HG03039 (cell line): ENCODE measurements around the gene PLD6.
"Not testable (repeated sequence)": the region's sequence is repeated elsewhere in the genome, so short reads cannot be mapped to it uniquely, and the experiment has no call there.

ENCODE experiments used
- ATAC-seq: cut with Tn5 transposase; IDR thresholded peaks from one replicate; pipeline ENCODE4 v1.9.1; 2021; ENCODE audit warnings: mild to moderate bottlenecking, moderate library complexity; ENCODE audit not compliant: unreplicated experiment

The PLD6 gene

DNA sequence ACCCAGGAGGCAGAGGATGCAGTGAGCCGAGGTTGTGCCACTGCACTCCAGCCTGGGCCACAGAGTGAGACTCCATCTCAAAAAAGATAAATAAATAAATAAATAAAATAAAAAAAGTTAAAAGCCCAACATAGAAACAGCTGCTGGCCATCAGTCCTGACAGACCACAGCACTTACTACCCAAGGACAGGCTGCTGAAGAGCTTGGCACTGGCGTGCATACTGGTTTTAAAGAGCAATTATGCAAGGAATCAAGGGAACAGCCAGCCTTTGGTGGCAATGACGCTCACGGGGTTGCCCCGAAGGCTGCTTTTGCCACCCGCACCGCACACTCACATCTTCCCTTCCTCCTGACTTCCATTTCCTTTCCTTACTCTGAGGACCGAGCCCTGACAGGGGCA lies 4.2 kb downstream of the PLD6 start:
- ATAC-seq: no peak

DNA sequence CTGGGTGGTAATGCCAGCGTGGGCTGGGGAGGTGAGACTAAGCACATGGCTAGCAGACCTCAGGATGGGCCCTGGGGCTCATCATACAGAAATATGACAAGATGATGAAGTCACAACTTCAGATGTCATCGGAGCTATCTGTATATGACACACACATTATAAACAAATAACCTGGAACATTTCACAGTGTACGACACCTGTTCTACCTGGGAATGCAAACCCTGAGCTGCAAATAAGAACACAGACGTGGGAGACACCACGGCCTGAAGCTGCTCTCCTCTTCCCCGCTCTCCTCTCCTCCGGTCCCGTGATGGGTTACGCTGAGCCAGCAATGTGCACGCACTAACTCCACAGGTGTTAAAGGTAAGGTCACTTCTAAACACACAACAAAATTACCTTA lies 4.9 kb downstream of the PLD6 start:
- no peak for ATAC-seq

DNA sequence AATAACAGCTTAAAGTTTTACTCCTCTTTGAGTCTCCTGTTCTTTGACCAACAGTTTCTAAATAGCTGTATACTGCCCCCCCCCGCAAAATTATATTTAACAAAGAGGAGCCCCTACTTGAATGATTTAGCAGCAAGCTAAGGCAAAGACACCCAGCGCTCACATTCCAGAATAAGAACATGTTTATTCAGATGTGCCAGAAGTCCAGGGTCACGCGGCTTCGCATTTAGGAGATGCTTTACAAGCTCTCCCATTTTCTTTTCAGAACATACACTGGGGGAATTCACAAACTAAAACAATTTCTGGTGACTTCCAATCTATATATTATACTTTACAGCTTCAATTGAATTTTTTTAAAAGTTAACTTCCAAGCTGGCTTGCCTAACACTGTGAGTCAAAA lies 5.3 kb downstream of the PLD6 start:
- ATAC-seq: no peak

DNA sequence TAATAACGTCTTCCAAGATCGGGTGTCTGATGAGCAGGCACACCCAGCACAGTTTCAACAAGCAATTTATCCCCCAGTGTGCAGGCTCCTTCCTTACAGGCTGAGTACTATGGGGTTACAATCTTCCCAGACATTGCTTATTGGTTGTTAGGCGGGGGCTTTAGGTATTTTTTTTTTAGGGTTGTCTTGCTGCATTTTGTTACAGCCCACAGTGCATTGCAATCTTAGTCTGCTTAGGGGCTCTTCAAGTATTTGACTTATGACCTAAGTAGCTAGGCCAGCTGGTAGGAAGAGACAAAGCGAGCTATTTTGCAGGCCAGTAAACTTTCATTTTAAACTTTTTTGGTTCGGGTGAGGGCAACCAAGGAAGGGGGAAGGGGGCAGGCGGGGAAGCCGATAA lies 5.8 kb downstream of the PLD6 start:
- no peak for ATAC-seq

DNA sequence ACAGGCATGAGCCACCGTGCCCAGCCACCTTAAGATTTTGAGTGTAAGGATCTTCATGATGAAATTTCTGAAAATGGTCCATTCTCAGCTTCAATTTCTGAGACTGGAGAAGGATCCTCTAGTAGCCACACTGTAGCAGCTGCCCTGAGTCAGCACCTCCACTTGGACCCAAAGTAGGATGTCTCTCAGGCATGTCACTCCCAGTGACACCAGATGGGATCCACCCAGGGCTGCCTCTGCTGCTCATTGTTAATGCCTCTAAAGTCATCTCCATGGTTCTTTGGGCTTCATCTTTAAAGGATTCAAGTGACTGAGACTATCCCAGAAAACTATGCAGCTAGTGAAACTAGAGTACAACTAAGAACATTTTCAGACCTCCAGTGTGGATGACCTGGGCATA lies 7.9 kb downstream of the PLD6 start:
- no peak for ATAC-seq

DNA sequence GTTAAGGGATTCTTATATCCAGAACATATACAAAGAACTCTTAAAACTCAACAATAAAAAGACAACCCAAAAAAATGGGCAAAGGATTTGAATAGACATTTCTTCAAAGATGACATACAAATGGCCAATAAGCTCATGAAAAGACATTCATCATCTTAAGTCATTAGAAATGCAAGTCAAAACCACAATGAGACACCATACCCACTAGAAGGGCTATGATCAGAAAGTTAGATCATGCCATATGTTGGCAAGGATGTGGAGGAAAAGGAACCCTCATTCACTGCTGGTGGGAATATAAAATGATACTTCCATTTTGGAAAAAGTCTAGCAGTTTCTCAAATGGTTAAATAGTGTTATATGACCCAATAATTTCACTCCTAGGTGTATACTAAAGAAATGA lies 9.4 kb downstream of the PLD6 start:
- no peak for ATAC-seq

DNA sequence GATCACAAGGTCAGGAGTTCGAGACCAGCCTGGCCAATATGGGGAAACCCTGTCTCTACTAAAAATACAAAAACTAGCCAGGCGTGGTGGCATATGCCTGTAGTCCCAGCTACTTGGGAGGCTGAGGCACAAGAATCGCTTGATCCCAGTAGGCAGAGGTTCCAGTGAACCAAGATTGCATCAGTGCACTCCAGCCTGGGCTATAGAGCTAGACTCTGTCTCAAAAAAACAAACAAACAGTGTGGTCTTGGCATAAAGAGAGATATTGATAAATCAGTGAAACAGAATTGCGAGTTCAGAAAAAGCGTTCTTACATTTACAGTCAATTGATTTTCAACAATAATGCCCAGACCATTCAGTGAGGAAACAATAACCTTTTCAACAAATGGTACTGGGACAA lies 10.7 kb downstream of the PLD6 start:
- not testable (repeated sequence) for ATAC-seq

DNA sequence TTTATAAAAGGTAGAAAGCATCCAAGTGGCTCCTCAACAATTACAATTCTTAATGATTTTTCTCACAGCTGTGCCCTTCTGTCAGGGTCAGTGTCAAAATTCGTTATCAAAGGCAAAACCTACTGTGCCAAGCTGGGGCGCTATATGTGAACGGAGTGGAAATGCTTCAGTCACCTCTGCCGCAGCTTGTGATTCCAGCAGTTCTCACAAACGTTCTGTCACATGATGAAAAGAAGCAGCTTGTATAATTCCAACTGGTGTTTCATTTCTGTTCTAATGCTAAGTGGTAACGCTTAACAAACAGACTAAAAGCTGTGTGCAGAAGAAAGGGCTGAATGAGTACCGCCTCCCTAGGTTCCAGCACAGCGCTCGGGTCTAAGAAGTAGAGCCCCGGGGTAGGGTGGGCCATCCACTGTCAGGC lies 14.2 kb downstream of the PLD6 start:
- no peak for ATAC-seq

DNA sequence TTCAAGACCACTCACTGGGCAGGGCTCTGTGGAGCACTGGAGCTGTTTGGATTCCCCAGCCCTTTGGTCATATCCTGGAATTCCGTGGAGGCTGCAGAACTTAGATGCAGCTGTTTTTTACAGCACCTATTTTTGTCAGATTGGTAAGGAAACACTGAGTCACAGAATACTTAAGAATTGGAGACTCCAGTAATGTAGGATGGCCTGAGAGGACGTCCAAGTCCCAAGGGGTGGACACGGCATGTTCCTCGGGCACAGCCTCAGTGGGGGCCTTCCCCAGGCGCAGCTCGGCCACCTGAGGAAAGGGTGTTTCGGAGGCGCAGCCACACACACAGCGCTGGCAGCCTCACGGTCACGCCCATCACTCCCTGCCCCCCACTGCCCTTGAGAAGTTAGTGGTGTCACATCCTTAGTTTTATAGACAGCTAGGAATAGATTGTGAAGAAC lies 14.8 kb downstream of the PLD6 start:
- ATAC-seq: no peak

DNA sequence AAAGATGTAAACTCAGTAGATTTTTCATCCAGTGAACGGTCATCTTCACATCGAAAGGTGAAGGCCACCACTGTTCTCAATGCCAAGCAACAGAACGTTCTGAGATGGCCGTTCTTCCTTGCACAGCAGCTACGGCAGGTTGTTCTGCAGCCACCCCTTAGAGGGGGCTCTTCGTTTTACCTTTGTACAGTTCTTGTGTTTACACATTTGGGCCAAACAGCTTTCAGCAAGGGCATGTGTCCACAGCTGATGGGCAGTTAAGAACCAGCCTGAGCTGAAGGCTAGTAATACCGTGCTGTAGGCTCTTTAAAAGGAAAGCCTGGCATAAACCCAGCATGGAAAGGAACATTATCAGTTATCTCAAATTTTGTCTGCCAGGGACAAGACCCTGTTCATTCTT lies 15.9 kb downstream of the PLD6 start:
- no peak for ATAC-seq

DNA sequence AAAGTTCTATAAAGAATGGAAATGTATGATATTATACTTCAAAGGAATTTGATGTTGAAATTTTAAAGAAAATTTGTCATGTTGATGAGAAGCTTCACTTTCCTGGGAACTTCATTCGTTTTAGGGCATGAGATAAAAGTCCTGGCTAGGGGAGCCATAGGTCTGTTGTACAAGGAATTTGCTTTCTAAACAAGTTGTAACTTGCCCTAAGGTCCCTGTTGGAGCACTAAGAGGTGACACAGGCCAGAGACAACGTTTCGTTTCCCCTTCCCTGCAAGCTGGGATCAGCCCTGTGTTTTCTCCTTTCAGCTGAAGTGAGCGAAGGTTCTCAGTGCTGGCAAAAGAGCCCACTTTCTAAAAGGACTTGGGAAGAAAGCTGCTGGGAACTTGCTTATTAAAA lies 16.6 kb downstream of the PLD6 start:
- no peak for ATAC-seq

DNA sequence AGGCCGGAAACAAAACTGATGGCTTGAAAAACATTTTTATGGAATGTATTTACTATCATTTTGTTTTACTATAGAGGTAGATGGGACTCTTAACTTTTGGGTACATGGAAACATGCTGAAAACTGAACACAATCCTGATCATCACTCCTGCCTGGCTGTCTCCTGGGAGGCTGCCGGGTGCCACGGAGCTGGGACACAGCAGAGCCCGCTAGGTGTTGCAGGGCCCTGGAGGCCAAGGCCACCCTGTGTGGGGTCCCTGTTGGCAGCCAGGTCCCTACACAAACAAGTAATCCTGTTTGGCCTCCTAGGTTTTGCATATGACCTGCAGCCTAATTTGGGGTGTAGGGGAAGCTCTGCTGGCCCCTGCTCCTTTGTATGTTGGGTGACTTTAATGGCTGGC lies 17.5 kb downstream of the PLD6 start:
- ATAC-seq: no peak

DNA sequence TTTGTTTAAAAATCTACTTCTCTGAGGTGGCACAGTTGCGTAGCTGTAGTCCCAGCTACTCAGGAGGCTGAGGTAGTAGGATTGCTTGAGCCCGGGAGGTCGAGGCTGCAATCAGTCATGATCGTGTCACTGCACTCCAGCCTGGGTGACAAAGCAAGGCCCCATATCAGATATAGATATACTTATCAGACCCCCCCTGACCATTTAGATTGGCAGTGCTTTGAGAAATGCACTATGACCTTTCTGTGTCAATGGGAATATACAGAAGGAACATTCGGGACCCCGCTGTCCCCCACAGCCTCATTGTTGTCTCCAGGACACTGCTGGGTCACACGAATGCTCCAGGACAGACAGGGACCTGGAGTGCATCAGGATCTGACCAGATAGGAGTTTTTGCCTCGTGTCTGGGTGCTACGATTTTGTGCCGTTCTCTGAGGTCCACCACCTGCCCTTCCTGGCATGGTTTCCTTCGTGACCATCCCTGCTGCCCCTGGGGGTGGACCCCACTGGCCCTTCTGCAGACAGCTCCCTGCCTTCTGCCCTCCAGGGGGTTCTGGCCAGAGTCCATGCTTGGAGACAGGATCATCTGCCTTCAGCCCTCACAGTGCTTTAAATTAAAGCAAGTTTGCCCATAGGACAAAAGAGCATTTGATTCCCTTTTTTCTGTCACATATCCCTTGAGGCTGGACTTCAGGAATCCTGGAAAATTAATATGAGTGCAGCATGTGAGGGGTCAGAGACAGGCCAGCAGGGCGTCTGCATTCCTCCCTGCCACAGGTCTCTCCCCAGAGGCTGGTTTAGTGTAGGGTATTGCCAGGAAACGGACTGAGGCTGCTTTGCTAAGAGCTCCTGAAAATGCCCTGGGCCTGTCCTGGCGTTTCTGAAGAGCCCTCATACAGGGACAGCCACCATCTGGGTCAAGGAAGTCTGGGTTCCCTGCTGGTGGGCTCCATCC lies 19.3 kb downstream of the PLD6 start:
- no peak for ATAC-seq

DNA sequence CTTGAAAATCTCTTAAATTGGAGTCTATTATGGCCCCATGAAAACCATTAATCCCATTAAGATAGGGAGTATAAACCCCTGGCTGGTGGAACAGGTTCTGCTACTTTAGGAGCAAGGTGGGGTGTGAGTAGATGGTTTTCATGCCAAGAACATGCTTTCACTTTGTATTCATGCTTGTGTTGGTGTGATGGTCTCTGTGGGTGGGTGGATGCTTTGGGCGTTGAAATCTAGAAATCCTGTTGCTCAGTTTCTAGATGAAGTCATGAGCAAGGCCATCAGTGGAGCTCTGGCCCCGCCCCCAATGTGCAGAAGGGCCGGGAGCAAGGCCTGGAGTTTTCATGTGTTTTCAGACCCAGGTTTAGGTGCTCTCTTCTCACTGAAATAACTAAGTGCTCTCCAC lies 20.1 kb downstream of the PLD6 start:
- no peak for ATAC-seq

DNA sequence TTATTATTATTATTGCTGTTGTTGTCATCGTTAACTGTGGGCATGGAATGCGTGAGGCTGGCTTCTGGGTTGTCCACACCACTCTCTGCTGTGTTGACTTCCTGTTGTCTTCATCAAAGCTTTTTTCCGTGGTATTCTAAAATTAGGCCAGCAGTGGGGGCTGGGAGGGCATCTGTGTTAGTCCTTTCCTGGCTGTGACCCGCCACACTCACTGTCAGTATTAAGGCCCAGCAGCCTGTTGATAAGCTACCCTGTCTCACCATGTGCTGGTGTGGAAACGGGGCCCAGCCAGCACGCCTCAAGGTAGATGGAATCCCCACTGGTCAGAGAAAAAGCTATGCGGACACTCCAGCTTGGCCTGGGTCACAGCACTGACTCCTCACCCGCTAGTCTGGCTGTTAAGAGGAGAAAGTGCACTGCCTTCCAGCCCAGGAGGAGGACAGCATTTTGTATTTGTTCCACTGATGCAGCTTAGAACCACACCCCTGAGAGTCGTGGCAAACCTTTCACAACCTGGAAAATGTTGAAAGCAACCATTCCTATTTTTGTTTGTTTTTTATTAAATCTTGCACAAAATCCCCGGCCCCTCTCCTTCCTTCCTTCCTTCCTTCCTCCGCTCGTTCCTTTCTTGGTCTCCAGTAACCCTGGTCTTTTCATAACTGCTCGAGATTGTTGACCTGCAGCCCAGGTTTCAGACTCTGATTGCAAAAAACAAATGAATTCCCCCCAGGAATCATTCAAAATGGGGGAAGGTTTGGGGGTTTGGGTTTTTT lies 21.0 kb downstream of the PLD6 start:
- not testable (repeated sequence) for ATAC-seq

DNA sequence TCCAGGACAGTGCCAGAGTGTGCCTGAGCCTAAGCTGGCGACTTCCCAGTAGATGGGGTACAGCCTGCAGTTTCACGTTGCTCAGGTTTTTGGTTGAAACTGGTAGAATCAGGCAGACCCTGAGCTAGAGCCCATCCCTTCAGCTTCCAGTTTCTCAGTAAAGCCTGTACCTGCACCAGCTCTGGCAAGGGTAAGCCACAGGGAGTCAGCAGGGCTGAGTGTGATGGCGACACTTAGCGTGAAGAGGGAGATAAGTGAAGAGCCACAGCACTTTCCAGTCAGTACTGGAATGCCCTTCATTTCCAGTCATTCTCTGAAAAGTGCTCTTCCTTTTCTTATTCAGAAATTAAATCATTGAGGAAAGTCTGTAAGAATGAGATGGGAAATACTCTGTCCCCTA lies 22.4 kb downstream of the PLD6 start:
- no peak for ATAC-seq

DNA sequence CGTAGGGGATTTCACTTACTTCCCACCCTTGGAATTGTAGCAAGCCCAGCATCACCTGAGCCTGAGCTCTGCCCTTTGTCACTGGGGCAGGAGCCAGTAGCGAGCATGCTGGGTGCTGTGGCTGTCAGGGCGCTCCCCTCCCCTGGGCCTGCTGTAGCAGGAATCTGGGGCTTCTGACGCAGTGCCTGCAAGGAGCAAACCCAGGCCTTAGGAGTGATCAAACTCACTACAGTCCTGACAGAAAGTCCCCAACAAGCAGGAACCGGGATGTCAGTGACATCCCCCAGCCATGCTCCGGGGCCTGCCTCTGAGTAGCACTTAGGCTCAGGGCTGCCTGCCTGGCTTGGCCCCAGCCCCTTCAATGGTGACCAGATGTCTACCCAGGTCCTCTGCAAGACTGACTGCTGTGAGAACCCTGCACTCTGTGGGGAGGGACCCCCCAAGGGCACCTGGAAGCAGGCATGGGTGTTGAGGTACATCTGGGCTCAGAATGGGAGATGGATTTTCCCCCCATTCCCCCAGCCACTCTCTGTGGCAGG lies 23.5 kb downstream of the PLD6 start:
- no peak for ATAC-seq

DNA sequence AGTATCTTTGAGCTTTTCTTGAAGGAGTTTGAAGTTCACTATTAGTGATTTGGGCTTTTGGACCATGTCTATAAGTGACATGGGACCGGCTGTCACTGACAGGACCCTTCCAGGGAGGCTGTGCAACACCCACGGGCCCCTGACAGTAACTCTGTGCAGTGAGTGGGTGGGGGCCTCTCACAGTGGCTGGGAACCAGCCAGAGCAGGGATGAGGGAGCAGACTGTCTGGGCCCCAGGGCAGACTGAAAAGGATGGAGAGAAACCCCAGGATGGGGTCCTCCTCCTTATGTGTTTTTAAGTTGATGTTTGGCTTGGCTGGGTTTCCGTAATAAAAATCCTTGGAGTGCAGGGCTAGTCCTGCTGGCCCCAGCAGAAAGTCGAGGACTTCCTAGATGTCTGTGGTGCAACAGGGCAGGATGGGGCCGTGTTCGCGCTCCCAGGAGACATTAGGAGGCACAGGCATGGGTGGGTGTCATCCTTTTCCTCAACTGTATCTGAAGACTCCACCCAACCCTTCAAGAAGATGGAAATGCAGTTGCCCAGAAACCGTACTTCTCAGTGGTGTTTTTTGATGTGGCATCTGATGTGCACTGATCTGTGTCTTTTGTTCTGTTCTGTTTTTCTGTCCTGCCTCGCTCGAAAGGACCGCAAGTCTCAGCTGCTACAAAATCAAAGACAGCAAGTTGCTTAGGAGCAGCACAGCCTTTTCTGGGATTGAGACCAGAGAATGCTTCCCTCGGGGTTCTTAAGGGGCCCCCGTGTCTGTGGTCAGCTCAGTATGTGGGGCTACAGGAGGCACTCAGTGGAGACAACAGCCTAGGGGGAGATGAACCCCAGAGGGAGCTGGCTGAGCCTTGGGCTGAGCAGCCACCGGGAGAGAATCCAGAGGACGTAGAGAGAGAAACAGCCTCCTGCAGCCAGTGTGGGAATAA lies 24.2 kb downstream of the PLD6 start:
- ATAC-seq: no peak

DNA sequence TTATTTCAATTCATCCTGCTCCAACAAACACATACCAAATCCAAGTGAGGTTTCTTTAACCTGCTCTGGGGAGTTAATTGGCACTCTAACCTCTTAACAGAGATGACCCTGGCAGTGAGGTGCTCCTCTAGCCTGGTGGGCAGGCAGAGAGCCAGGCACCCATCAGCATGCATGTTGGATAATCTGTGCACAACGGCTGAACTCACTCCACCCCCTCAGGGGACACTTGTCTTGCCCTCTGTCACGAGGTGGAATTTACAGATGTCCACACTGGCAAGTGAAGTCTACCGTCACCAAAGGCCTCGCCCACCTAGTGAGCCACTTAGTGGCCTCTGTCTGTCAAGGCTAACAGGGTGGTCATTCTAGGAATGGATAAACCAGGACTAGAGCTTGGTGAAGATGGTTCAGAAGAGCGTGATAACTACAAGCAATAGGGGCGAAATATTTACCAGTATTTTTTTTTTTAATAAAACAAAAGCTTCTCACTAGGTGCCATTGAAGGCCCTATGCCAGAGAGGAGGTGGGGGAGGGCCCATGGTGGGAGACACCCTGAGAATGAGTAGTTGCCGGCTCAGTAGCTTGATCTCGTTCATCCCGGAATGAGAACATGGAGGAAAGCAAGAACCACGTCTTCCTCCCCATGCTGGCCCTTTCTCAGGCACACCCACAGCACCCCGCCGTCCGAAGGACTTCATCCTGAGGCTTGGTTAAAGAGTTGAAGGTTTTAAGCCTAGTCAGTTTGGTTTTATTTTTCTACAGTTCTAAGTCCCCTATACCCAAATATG lies 25.2 kb downstream of the PLD6 start:
- ATAC-seq: no peak

DNA sequence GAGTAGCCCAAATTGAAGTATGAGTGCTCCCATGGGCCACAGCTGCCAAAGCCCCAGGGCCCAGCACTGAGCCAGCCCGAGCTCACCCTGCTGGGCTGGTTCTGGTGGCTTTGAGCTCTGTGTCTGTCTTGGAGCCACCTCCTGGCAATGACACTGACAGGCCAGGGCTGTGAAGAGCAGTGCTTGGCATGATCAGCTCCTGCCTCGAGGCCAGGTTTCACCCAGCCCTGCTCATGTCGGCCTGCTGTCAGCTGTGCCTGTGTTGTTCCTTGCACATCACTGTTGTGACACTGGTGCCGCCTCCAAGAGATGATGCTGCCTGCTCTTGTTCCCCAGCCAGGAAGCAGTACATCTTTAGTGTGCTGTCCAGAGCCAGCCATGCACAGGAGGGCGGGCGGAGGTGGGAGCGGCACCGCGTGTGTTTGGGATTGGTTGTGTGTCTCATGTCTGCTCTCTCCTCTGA lies 26.0 kb downstream of the PLD6 start:
- no peak for ATAC-seq
